Gastrocnemius medialis (tissue), 4 donors: ENCODE data around the gene ARHGAP15.

Experiments used
- CTCF ChIP-seq, 5 experiments: fragments of 450-650 bp in 3 of 5; fragments of 200-600 bp in 2 of 5; sonication (generic) in 2 of 5; IDR thresholded peaks in 4 of 5; conservative IDR thresholded peaks in 1 of 5; 1 replicate in 4 of 5; 2 replicates in 1 of 5; pipeline ENCODE4 v1.5.1; 2016 to 2019; ENCODE audit warnings: antibody characterized with exemption in 5 of 5, mild to moderate bottlenecking in 3 of 5, moderate library complexity in 3 of 5
- POLR2A ChIP-seq, 2 donors: fragments of 450-650 bp; IDR thresholded peaks; one replicate each; pipeline ENCODE4 v1.6.1; 2017; ENCODE audit warnings: antibody characterized with exemption in 2 of 2, mild to moderate bottlenecking in 2 of 2, moderate library complexity in 2 of 2

GRCh38 chr2:143246246-143246645 lies 117.0 kb downstream of the ARHGAP15 start:
- TF ChIP-seq CTCF (IDR thresholded peaks at IDR 0.05 in 4 of 5, conservative IDR thresholded peaks at IDR 0.05 in 1 of 5) = no peak
- no peak for TF ChIP-seq POLR2A (IDR thresholded peaks at IDR 0.05)
